ENCODE results near the gene MYO10.

MYO10 gene

GRCh38 chr5:16807547-16807864 is 128.6 kb downstream of the MYO10 start:
- ChIA-PET POLR2A (no interaction called here), CTCF (no interaction called here)
- no peak for DNase-seq (ENCODE audit: extremely low spot score)
- TF ChIP-seq HDGF (IDR thresholded peaks at IDR 0.05; ENCODE audit: borderline replicate concordance): no peak

- CTCF ChIA-PET: interaction anchor here (1.7 kb wide), 1 partner anchor 16 kb away, joined by 5 read pairs; no protein-coding TSS in a partner anchor
- TF ChIP-seq NFRKB (IDR thresholded peaks at IDR 0.05) (no peak), L3MBTL2 (conservative IDR thresholded peaks at IDR 0.05) (no peak), ELF4 (IDR thresholded peaks at IDR 0.05) (no peak), SUZ12 (IDR thresholded peaks at IDR 0.05) (no peak), BHLHE40 (IDR thresholded peaks at IDR 0.05; ENCODE audit: borderline replicate concordance) (no peak), FOXA1 (IDR thresholded peaks at IDR 0.05) (no peak), SP1 (IDR thresholded peaks at IDR 0.05) (no peak), HDGF (IDR thresholded peaks at IDR 0.05; ENCODE audit: borderline replicate concordance) (no peak), TARDBP (IDR thresholded peaks at IDR 0.05) (no peak), LEF1 (IDR thresholded peaks at IDR 0.05; ENCODE audit: borderline replicate concordance) (no peak), CTBP1 (IDR thresholded peaks at IDR 0.05; ENCODE audit: borderline replicate concordance) (no peak), ARNT (IDR thresholded peaks at IDR 0.05) (no peak)
- TF ChIP-seq, protein P1, sequence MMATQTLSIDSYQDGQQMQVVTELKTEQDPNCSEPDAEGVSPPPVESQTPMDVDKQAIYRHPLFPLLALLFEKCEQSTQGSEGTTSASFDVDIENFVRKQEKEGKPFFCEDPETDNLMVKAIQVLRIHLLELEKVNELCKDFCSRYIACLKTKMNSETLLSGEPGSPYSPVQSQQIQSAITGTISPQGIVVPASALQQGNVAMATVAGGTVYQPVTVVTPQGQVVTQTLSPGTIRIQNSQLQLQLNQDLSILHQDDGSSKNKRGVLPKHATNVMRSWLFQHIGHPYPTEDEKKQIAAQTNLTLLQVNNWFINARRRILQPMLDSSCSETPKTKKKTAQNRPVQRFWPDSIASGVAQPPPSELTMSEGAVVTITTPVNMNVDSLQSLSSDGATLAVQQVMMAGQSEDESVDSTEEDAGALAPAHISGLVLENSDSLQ (IDR thresholded peaks at IDR 0.05): no peak
- no peak for DNase-seq (ENCODE audit: extremely low spot score)
- POLR2A ChIA-PET: no interaction called here
Measured at GRCh38 chr5:16806711-16807546, 129.2 kb downstream of the MYO10 start.

- CTCF ChIA-PET: interaction anchor here (0.6 to 1.7 kb wide), 2 partner anchors 14 to 192 kb away, joined by 3 to 5 read pairs; no protein-coding TSS in a partner anchor
- POLR2A ChIA-PET: no interaction called here
- TF ChIP-seq CTBP1 (IDR thresholded peaks at IDR 0.05; ENCODE audit: borderline replicate concordance) (no peak), ZNF384 (IDR thresholded peaks at IDR 0.05) (no peak), L3MBTL2 (conservative IDR thresholded peaks at IDR 0.05) (no peak), FOXM1 (IDR thresholded peaks at IDR 0.05; ENCODE audit: borderline replicate concordance) (no peak), HDGF (IDR thresholded peaks at IDR 0.05; ENCODE audit: borderline replicate concordance) (no peak), FOXK2 (IDR thresholded peaks at IDR 0.05) (no peak), LEF1 (IDR thresholded peaks at IDR 0.05; ENCODE audit: borderline replicate concordance) (no peak), NFRKB (IDR thresholded peaks at IDR 0.05) (no peak)
- no peak for DNase-seq (ENCODE audit: extremely low spot score)
Measured at GRCh38 chr5:16805486-16805885, 130.6 kb downstream of the MYO10 start.

- ChIA-PET CTCF (no interaction called here), POLR2A (no interaction called here)
- TF ChIP-seq SP1 (IDR thresholded peaks at IDR 0.05): no peak
- TF ChIP-seq FOXA1 (IDR thresholded peaks at IDR 0.05): no peak
- TF ChIP-seq ELF4 (IDR thresholded peaks at IDR 0.05): no peak
- TF ChIP-seq BHLHE40 (IDR thresholded peaks at IDR 0.05; ENCODE audit: borderline replicate concordance): no peak
- no peak for TF ChIP-seq NFRKB (IDR thresholded peaks at IDR 0.05)
- no peak for DNase-seq (ENCODE audit: extremely low spot score)
Measured at GRCh38 chr5:16803831-16804230, 132.3 kb downstream of the MYO10 start.

GRCh38 chr5:16800477-16800876 is 135.6 kb downstream of the MYO10 start:
- CTCF ChIA-PET: no interaction called here
- no peak for DNase-seq (ENCODE audit: extremely low spot score)
- no peak for TF ChIP-seq BHLHE40 (IDR thresholded peaks at IDR 0.05; ENCODE audit: borderline replicate concordance)
- no peak for TF ChIP-seq ZNF384 (IDR thresholded peaks at IDR 0.05)
- TF ChIP-seq LEF1 (IDR thresholded peaks at IDR 0.05; ENCODE audit: borderline replicate concordance): no peak
- no peak for TF ChIP-seq ELF4 (IDR thresholded peaks at IDR 0.05)
- TF ChIP-seq FOXA1 (IDR thresholded peaks at IDR 0.05): no peak
- TF ChIP-seq FOXK2 (IDR thresholded peaks at IDR 0.05): no peak
- TF ChIP-seq TARDBP (IDR thresholded peaks at IDR 0.05): no peak
- no peak for TF ChIP-seq NFRKB (IDR thresholded peaks at IDR 0.05)
- no peak for TF ChIP-seq SUZ12 (IDR thresholded peaks at IDR 0.05)
- no peak for TF ChIP-seq ARNT (IDR thresholded peaks at IDR 0.05)
- TF ChIP-seq SP1 (IDR thresholded peaks at IDR 0.05): no peak
- no peak for TF ChIP-seq FOXM1 (IDR thresholded peaks at IDR 0.05; ENCODE audit: borderline replicate concordance)
- POLR2A ChIA-PET: no interaction called here

- CTCF ChIA-PET: no interaction called here
- TF ChIP-seq FOXA1 (IDR thresholded peaks at IDR 0.05) (no peak), L3MBTL2 (conservative IDR thresholded peaks at IDR 0.05) (no peak), TARDBP (IDR thresholded peaks at IDR 0.05) (no peak), FOXK2 (IDR thresholded peaks at IDR 0.05) (no peak), ARNT (IDR thresholded peaks at IDR 0.05) (no peak), FOXM1 (IDR thresholded peaks at IDR 0.05; ENCODE audit: borderline replicate concordance) (no peak), ELF4 (IDR thresholded peaks at IDR 0.05) (no peak), HDGF (IDR thresholded peaks at IDR 0.05; ENCODE audit: borderline replicate concordance) (no peak), NFRKB (IDR thresholded peaks at IDR 0.05) (no peak), LEF1 (IDR thresholded peaks at IDR 0.05; ENCODE audit: borderline replicate concordance) (no peak), BHLHE40 (IDR thresholded peaks at IDR 0.05; ENCODE audit: borderline replicate concordance) (no peak), CTBP1 (IDR thresholded peaks at IDR 0.05; ENCODE audit: borderline replicate concordance) (no peak), SUZ12 (IDR thresholded peaks at IDR 0.05) (no peak), SP1 (IDR thresholded peaks at IDR 0.05) (no peak), ZNF384 (IDR thresholded peaks at IDR 0.05) (no peak)
- TF ChIP-seq, protein P1 (IDR thresholded peaks at IDR 0.05): no peak
- POLR2A ChIA-PET: no interaction called here
- no peak for DNase-seq (ENCODE audit: extremely low spot score)
Measured at GRCh38 chr5:16799796-16800195, 136.3 kb downstream of the MYO10 start.

DNA sequence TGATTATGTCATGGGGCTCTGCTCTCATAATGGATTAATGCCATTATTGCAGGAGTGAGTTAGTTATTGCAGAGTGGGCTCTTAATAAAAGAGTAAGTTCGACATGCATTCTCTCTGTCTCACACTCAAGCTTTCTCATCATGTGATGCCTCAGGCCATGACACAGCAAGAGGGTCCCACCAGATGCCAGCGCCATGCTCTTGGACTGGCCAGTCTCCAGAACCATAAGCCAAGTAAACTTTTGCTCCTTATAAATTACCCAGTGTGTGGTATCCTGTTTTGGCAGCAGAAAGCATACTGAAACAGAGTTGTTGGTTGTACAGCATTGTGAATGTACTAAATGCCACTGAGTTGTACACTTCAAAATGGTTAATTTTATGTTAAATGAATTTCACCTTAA is 138.1 kb downstream of the MYO10 start:
- POLR2A ChIA-PET: no interaction called here
- TF ChIP-seq ZNF384 (IDR thresholded peaks at IDR 0.05) (no peak), FOXK2 (IDR thresholded peaks at IDR 0.05) (no peak)
- CTCF ChIA-PET: no interaction called here
- no peak for DNase-seq (ENCODE audit: extremely low spot score)
